Endothelial cell of umbilical vein (primary cell): Measurements from ENCODE around the gene MAP3K1. TPM values are rescaled to one million over a fixed set of nuclear protein-coding genes. Genes with fewer than 3 reads are reported as not detected.

Experiments
- BruUV-seq: library from RNA; stranded (reverse); fragments of 400-500 nt; replicated peaks from 2 replicates; lab custom pipeline; 2021; lab: Mats Ljungman, UMichigan
- CTCF ChIA-PET: fragments of 300-600, 350-600 bp; sonication (Branson Sonifier 250); formaldehyde crosslinking; loops from one replicate; lab custom pipeline; 2021; ENCODE audit warnings: antibody characterized with exemption, inconsistent platforms; lab: Charles Lee
- POLR2A ChIA-PET: fragments of 300-600, 350-600 bp; sonication (Branson Sonifier 250); formaldehyde crosslinking; loops from one replicate; lab custom pipeline; 2021; ENCODE audit warnings: antibody characterized with exemption, inconsistent platforms; lab: Charles Lee
- DNase-seq: peaks from one replicate; pipeline ENCODE4 v3.0.0-alpha.2; 2011; ENCODE audit warnings: low read depth, low spot score
- FAIRE-seq: peaks from 2 replicates; lab custom pipeline; 2011; peaks lifted over from hg19 to GRCh38; lab: Jason Lieb, UNC
- H2AFZ ChIP-seq: 2 replicates; pipeline ENCODE4 v1.6.0; 2012; ENCODE audit warnings: low read depth, low read length, control low read depth, inconsistent platforms
- H3K27ac ChIP-seq: 2 replicates; pipeline ENCODE4 v1.5.1; 2011; ENCODE audit warnings: low read depth, mild to moderate bottlenecking, control low read depth, low read length, moderate library complexity; ENCODE audit not compliant: insufficient read depth
- H3K27me3 ChIP-seq, 2 experiments: 2 replicates each; pipeline versions ENCODE4 v1.6.0 to v1.6.1; 2011; ENCODE audit warnings: low read length in 2 of 2, mixed read lengths in 1 of 2; ENCODE audit not compliant: control insufficient read depth in 2 of 2, insufficient read depth in 2 of 2
- H3K36me3 ChIP-seq, 2 experiments: 2 replicates in 1 of 2; 3 replicates in 1 of 2; pipeline ENCODE4 v1.5.1; 2011; ENCODE audit warnings: low read length in 2 of 2, mild to moderate bottlenecking in 1 of 2, moderate library complexity in 1 of 2; ENCODE audit not compliant: control insufficient read depth in 2 of 2, insufficient read depth in 2 of 2; ENCODE audit errors: extremely low read depth in 1 of 2
- H3K4me1 ChIP-seq: 3 replicates; pipeline ENCODE4 v1.5.1; 2011; ENCODE audit warnings: mild to moderate bottlenecking, low read length; ENCODE audit not compliant: control insufficient read depth, insufficient read depth; ENCODE audit errors: extremely low read depth
- H3K4me2 ChIP-seq: 2 replicates; pipeline ENCODE4 v1.6.1; 2011; ENCODE audit warnings: low read length, control low read depth, mixed read lengths; ENCODE audit not compliant: insufficient read depth
- H3K4me3 ChIP-seq, 3 experiments: fragments of 200-600 bp in 1 of 3; sonication (generic), shearing (Covaris generic) in 1 of 3; replicated peaks in 1 of 3; 2 replicates each; pipeline ENCODE4 v1.5.1; 2011 to 2016; ENCODE audit warnings: control low read depth in 3 of 3, low read length in 3 of 3, mild to moderate bottlenecking in 2 of 3, inconsistent platforms in 1 of 3, low read depth in 1 of 3, moderate library complexity in 1 of 3; ENCODE audit not compliant: insufficient read depth in 1 of 3
- H3K79me2 ChIP-seq: 2 replicates; pipeline ENCODE4 v1.6.0; 2012; ENCODE audit warnings: low read length, inconsistent platforms; ENCODE audit not compliant: control insufficient read depth, insufficient read depth
- H3K9ac ChIP-seq: replicated peaks from 2 replicates; pipeline ENCODE3; 2011; ENCODE audit warnings: low read length, control low read depth; ENCODE audit not compliant: insufficient read depth; ENCODE audit errors: extremely low read depth
- H3K9me1 ChIP-seq: replicated peaks from 3 replicates; pipeline ENCODE4 v1.6.0; 2011; ENCODE audit warnings: mild to moderate bottlenecking, low read length; ENCODE audit not compliant: control insufficient read depth, insufficient read depth; ENCODE audit errors: extremely low read depth
- H3K9me3 ChIP-seq: replicated peaks from 2 replicates; pipeline ENCODE4 v1.5.1; 2012; ENCODE audit warnings: low read length, inconsistent platforms; ENCODE audit not compliant: control insufficient read depth, insufficient read depth
- H4K20me1 ChIP-seq: replicated peaks from 2 replicates; pipeline ENCODE3; 2011; ENCODE audit warnings: mild to moderate bottlenecking, low read length; ENCODE audit not compliant: control insufficient read depth, insufficient read depth; ENCODE audit errors: extremely low read depth
- EZH2 ChIP-seq: IDR thresholded peaks from 2 replicates; pipeline ENCODE4 v1.6.1; 2012; ENCODE audit warnings: borderline replicate concordance, low read depth, mild to moderate bottlenecking, moderate library complexity, low read length, inconsistent platforms; ENCODE audit not compliant: severe bottlenecking
- FOS ChIP-seq: IDR thresholded peaks from 2 replicates; pipeline ENCODE4 v1.6.1; 2011; ENCODE audit warnings: mild to moderate bottlenecking, low read length, moderate library complexity, borderline replicate concordance; ENCODE audit not compliant: insufficient read depth
- GATA2 ChIP-seq: IDR thresholded peaks from 2 replicates; pipeline ENCODE4 v1.7.0; 2011; ENCODE audit warnings: low read depth, mild to moderate bottlenecking, moderate library complexity, mixed read lengths, low read length; ENCODE audit not compliant: insufficient read length, insufficient read depth
- JUN ChIP-seq: IDR thresholded peaks from 2 replicates; pipeline ENCODE4 v1.6.1; 2011; ENCODE audit warnings: borderline replicate concordance, low read depth; ENCODE audit not compliant: insufficient read length, insufficient read depth
- MYC ChIP-seq: IDR thresholded peaks from one replicate; pipeline ENCODE4 v1.6.1; 2011; ENCODE audit warnings: mild to moderate bottlenecking, low read depth, low read length
- POLR2A ChIP-seq: IDR thresholded peaks from 2 replicates; pipeline ENCODE4 v1.6.1; 2012; ENCODE audit warnings: low read depth, mild to moderate bottlenecking, control low read depth, low read length
- POLR2AphosphoS5 ChIP-seq: IDR thresholded peaks from 2 replicates; pipeline ENCODE4 v1.6.1; 2012; ENCODE audit warnings: low read depth, mild to moderate bottlenecking, control low read depth, low read length, moderate library complexity; ENCODE audit not compliant: insufficient read depth
- dilution Hi-C: fragments of 300-500 bp; cut with MboI; formaldehyde crosslinking; loops from one replicate; pipeline ENCODE4 v1.15.0; 2019; ENCODE audit warnings: low sequenced_read_pairs; ENCODE audit not compliant: extremely low pct_ligation_motif_present
- intact Hi-C: fragments of 100-400 bp; cut with micrococcal nuclease; formaldehyde crosslinking; loops from one replicate; pipeline ENCODE4 v1.10.0; 2022
- polyA plus RNA-seq, 4 experiments: library from polyadenylated mRNA; depleted of rRNA in 3 of 4; stranded (reverse) in 3 of 4; unstranded in 1 of 4; fragments of >200 nt; gene quantifications; 2 replicates each; pipeline versions ENCODE4 v1.2.1 to v1.2.3, GENCODE V29; 2011 to 2012; ENCODE audit warnings: missing spikeins in 1 of 4
- total RNA-seq: library from RNA; stranded (reverse); gene quantifications from 2 replicates; pipeline ENCODE4 v1.2.3, GENCODE V29; 2021
- TF ChIP-seq, protein P1 (sequence below), 2 donors: IDR thresholded peaks; 1 replicate in 1 of 2; 2 replicates in 1 of 2; pipeline ENCODE4 v1.5.1; 2011; ENCODE audit warnings: low read length in 2 of 2, mild to moderate bottlenecking in 2 of 2, moderate library complexity in 2 of 2, control low read depth in 1 of 2, inconsistent platforms in 1 of 2, low read depth in 1 of 2; ENCODE audit not compliant: insufficient read depth in 1 of 2; ENCODE audit errors: extremely low read depth in 1 of 2
- TF ChIP-seq, protein P2 (sequence below): IDR thresholded peaks from 2 replicates; pipeline ENCODE4 v1.6.1; 2011; ENCODE audit not compliant: insufficient read depth, insufficient read length

Gene MAP3K1
- total and polyA plus RNA-seq, 2 donors (not counting 3 experiments of a cell fraction or from before 2014, with no cell fraction given), result 5.7 to 14.4 TPM

DNA sequence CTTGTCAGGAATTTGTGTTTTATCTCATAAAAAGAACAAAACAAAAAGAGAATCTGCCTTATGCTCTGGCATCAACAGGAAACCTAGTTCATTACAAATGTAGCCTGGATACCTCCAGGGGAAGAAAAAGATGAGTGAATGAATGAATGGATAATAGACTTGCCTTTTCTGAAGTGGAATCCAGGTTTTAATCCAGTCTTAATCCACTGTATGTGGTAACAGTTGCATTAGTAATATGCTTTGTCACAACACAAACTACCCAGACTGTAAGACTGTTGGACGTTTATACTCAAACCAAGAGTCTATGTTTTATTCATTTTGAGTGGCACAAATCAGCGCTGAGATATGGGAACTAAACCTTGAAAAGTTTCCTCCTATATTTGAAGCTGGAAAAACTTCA, 32.1 kb upstream of the MAP3K1 start:
- H3K9me3 ChIP-seq, result no peaks in the 10 kb centered on the region
- dilution Hi-C loops (no loop called here), intact Hi-C loops (no loop called here)
- H3K4me2 ChIP-seq, result no peak overlapping the region
- TF ChIP-seq, protein P1, sequence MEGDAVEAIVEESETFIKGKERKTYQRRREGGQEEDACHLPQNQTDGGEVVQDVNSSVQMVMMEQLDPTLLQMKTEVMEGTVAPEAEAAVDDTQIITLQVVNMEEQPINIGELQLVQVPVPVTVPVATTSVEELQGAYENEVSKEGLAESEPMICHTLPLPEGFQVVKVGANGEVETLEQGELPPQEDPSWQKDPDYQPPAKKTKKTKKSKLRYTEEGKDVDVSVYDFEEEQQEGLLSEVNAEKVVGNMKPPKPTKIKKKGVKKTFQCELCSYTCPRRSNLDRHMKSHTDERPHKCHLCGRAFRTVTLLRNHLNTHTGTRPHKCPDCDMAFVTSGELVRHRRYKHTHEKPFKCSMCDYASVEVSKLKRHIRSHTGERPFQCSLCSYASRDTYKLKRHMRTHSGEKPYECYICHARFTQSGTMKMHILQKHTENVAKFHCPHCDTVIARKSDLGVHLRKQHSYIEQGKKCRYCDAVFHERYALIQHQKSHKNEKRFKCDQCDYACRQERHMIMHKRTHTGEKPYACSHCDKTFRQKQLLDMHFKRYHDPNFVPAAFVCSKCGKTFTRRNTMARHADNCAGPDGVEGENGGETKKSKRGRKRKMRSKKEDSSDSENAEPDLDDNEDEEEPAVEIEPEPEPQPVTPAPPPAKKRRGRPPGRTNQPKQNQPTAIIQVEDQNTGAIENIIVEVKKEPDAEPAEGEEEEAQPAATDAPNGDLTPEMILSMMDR (IDR thresholded peaks at IDR 0.05; ENCODE audit: extremely low read depth in 1 of 2, insufficient read depth in 1 of 2, low read depth in 1 of 2, low read length in 2 of 2), result no peak
- TF ChIP-seq POLR2AphosphoS5 (no peak), GATA2 (no peak), POLR2A (no peak), MYC (no peak), EZH2 (no peak), FOS (no peak), JUN (no peak)
- TF ChIP-seq, protein P2, sequence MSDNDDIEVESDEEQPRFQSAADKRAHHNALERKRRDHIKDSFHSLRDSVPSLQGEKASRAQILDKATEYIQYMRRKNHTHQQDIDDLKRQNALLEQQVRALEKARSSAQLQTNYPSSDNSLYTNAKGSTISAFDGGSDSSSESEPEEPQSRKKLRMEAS, result no peak
- no peaks in the 10 kb centered on the region for H3K79me2 ChIP-seq
- no peaks in the 10 kb centered on the region for H3K4me1 ChIP-seq
- FAIRE-seq (no peak), DNase-seq (no peak)
- H3K9me1 ChIP-seq, result no peaks in the 10 kb centered on the region
- no peaks in the 10 kb centered on the region for H3K36me3 ChIP-seq
- no peak overlapping the region for H3K27ac ChIP-seq
- POLR2A ChIA-PET, result no interaction called here
- H3K9ac ChIP-seq, result no peak overlapping the region
- CTCF ChIA-PET, result no interaction called here
- peaks cover 2 to 4% of the 10 kb centered on the region in 2 experiments for H3K27me3 ChIP-seq
- no peak overlapping the region for H3K4me3 ChIP-seq
- no peak overlapping the region for H2AFZ ChIP-seq
- H4K20me1 ChIP-seq, result no peaks in the 10 kb centered on the region
- no TSS peak for BruUV-seq
